Lung (tissue), 12 donors: ENCODE results near the gene DCAF8. TPM values are rescaled to one million over a fixed set of nuclear protein-coding genes. Genes with fewer than 3 reads are reported as not detected.

Experiments
- ATAC-seq: fragments of 200-7000 bp; cut with Tn5 transposase; one replicate; pipeline ENCODE4 v1.9.1; 2020; ENCODE audit warnings: moderate number of reproducible peaks; ENCODE audit not compliant: insufficient read depth, low FRiP score
- DNase-seq, 3 donors: peaks; one replicate each; pipeline ENCODE4 v3.0.0-alpha.2; 2013 to 2017
- H3K27ac ChIP-seq, 2 donors: one replicate each; pipeline ENCODE4 v1.5.1; 2013; ENCODE audit warnings: mild to moderate bottlenecking in 2 of 2, moderate library complexity in 2 of 2, control low read depth in 1 of 2, inconsistent platforms in 1 of 2, low read depth in 1 of 2, low read length in 1 of 2
- H3K27me3 ChIP-seq, 3 donors: one replicate each; pipeline ENCODE4 v1.5.1; 2013; ENCODE audit warnings: low read length in 2 of 3; ENCODE audit not compliant: control insufficient read depth in 3 of 3, insufficient read depth in 3 of 3
- H3K36me3 ChIP-seq, 4 donors: one replicate each; pipeline ENCODE4 v1.5.1; 2013; ENCODE audit warnings: low read length in 4 of 4, mild to moderate bottlenecking in 1 of 4, moderate library complexity in 1 of 4; ENCODE audit not compliant: control insufficient read depth in 4 of 4, insufficient read depth in 4 of 4
- H3K4me1 ChIP-seq, 5 donors: one replicate each; pipeline ENCODE4 v1.5.1; 2013; ENCODE audit warnings: low read length in 5 of 5, mild to moderate bottlenecking in 2 of 5, moderate library complexity in 1 of 5; ENCODE audit not compliant: control insufficient read depth in 5 of 5, insufficient read depth in 5 of 5
- H3K4me3 ChIP-seq: one replicate; pipeline ENCODE4 v1.5.1; 2013; ENCODE audit warnings: mild to moderate bottlenecking, control low read depth, moderate library complexity
- H3K9ac ChIP-seq, 2 donors: one replicate each; pipeline ENCODE4 v1.5.1; 2013; ENCODE audit warnings: low read length in 2 of 2, control low read depth in 1 of 2; ENCODE audit not compliant: insufficient read depth in 1 of 2
- H3K9me3 ChIP-seq, 4 donors: one replicate each; pipeline ENCODE4 v1.5.1; 2013; ENCODE audit warnings: low read length in 3 of 4, mild to moderate bottlenecking in 1 of 4, moderate library complexity in 1 of 4; ENCODE audit not compliant: control insufficient read depth in 4 of 4, insufficient read depth in 3 of 4
- WGBS, 2 donors: extraction: QIAGEN DNeasy Blood & Tissue Kit; methylation state at CpG; one replicate each; pipeline ENCODE4 v1.1.7; 2013; 5-methylcytosine and 5-hydroxymethylcytosine counted together
- polyA plus RNA-seq, 2 donors: library from polyadenylated mRNA; stranded (reverse); fragments of 200-250 nt; gene quantifications; one replicate each; pipeline ENCODE4 v1.2.1, GENCODE V29; 2013
- total RNA-seq, 2 donors: library from RNA; depleted of rRNA in 1 of 2; stranded (reverse); fragments of >200 nt in 1 of 2; gene quantifications; one replicate each; pipeline ENCODE4 v1.2.1, GENCODE V29; 2014 to 2021
- TF ChIP-seq, protein P1 (sequence below): IDR thresholded peaks from 2 replicates; pipeline ENCODE4 v1.5.1; 2012; ENCODE audit warnings: mild to moderate bottlenecking; ENCODE audit errors: control extremely low read depth, extremely low read depth
- donor health status: control.
- donor health status: control.
- donor health status: Bipolar disorder and iron deficiency.
- donor health status: healthy.
- donor health status: DM: yes; HTN: yes; CAD: no.

Gene DCAF8
- total and polyA plus RNA-seq, 4 donors = 64.0 to 207 (median 88.1) TPM

DNA sequence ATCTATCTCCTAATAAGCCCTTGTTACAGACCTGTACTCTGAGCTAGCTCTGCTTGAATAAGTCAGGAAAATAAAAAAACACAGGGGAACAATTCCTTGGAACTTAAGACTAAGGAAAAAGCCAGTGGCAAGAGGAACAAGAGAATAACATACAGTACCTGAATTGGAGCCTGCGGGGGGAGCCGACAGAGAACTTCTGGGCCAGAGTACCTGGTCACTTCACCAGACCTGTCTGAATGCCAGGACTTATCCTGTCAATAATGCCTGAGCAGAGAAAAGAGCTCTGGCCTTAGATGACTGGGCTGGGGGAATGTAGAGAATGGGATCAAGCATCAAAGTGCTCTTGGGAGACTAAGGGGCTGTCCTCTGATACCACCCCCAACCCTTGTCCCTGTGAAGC lies 42.0 kb downstream of the DCAF8 start:
- H3K27ac ChIP-seq = peak overlapping the region in 1 of 2 donors; percentile 46
- TF ChIP-seq, protein P1, sequence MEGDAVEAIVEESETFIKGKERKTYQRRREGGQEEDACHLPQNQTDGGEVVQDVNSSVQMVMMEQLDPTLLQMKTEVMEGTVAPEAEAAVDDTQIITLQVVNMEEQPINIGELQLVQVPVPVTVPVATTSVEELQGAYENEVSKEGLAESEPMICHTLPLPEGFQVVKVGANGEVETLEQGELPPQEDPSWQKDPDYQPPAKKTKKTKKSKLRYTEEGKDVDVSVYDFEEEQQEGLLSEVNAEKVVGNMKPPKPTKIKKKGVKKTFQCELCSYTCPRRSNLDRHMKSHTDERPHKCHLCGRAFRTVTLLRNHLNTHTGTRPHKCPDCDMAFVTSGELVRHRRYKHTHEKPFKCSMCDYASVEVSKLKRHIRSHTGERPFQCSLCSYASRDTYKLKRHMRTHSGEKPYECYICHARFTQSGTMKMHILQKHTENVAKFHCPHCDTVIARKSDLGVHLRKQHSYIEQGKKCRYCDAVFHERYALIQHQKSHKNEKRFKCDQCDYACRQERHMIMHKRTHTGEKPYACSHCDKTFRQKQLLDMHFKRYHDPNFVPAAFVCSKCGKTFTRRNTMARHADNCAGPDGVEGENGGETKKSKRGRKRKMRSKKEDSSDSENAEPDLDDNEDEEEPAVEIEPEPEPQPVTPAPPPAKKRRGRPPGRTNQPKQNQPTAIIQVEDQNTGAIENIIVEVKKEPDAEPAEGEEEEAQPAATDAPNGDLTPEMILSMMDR = no peak
- no peak for DNase-seq
- no peak overlapping the region for H3K4me3 ChIP-seq
- no peaks in the 10 kb centered on the region for H3K27me3 ChIP-seq
- peaks cover 51 to 64% (median 55%) of the 10 kb centered on the region in 4 donors for H3K36me3 ChIP-seq
- H3K9me3 ChIP-seq = no peaks in the 10 kb centered on the region
- 78 to 94% methylated on average over 2 of the region's 2 CpGs for WGBS, 2 donors
- H3K9ac ChIP-seq = no peak overlapping the region
- ATAC-seq = no peak
- H3K4me1 ChIP-seq = peaks cover 0 to 23% (median 6%) of the 10 kb centered on the region in 5 donors

DNA sequence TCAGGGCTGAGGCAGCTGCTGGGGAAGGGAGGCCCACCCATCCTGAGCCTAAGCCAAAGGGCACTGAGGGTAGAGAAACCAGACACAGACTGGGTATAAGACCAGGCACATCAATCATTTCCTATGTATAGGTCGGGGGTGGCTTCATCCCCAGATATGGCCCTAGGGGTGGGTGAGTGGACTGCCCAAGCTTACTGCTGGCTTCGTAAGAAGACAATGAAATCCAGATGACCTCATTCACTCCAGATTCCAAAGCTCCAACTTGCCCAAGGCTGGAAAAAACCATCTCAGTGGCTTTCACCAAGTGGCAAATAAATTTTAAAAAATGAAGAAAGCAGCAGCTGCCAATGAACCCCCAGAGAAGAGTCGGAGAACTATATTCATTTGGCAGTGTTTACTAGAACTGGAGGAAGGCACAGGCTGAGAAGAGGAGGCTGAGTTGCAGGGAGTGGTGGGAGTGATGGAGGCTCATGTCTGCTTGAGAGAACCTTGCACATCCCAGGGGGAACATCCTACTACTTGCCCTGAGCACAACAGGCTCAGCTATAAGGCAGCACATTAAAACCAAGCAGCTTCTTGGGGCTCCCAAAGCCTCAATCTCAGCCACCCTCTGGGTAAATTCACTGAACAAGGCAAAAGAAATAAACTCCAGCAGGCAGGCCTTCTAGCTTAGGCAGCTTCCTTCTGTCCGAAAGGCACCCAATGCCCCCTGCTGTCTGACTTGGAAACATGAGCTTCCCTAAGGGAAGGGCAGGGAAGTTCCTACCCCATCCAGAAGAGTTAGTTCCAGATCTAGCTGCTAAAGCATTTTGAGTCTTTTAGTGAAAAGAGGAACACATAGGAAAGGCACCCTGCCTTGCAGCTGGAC lies 43.1 kb downstream of the DCAF8 start:
- no peak overlapping the region for H3K4me3 ChIP-seq
- no peak overlapping the region for H3K9ac ChIP-seq
- ATAC-seq (no peak), DNase-seq (peak; percentile 62 to 81 (median 78))
- peaks cover 48 to 61% (median 50%) of the 10 kb centered on the region in 4 donors for H3K36me3 ChIP-seq
- peaks cover 0 to 23% (median 6%) of the 10 kb centered on the region in 5 donors for H3K4me1 ChIP-seq
- H3K9me3 ChIP-seq = no peaks in the 10 kb centered on the region
- TF ChIP-seq, protein P1 = peak; percentile 31
- WGBS, 2 donors = 71 to 85% methylated on average over 4 of the region's 4 CpGs
- no peaks in the 10 kb centered on the region for H3K27me3 ChIP-seq
- peak overlapping the region; percentile 46 to 52 for H3K27ac ChIP-seq

DNA sequence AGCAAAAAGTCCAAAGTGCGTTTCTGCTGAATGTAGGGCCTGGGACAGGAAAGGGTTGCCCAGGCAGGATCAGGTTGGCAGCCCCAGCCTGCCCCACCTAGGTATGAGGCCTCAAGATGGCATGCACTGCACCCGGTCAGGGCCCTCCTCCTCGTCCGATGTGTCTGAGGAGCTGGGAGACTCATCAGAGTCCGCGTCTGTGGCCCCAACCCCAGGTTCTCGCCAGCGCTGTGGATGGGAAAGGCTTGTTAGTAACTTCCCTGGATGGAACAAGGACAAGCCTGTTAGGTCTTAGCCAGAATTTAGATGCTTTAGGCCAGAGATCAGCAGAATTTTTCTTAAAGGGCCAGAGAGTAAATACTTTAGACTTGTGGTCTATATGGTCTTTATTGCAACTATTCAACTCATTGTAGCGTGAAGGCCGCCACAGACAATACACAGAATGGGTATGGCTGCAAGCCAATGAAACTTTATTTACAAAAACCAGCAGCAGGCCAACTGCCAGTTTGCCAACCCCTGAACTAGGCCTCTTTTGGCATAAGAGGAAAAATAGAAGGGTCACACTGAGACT lies 44.8 kb downstream of the DCAF8 start:
- DNase-seq = peak; percentile 27 to 70 (median 67)
- WGBS, 2 donors = 70 to 85% methylated on average over 10 of the region's 10 CpGs
- peak overlapping the region in 1 of 2 donors; percentile 24 for H3K9ac ChIP-seq
- peaks cover 39 to 59% (median 56%) of the 10 kb centered on the region in 4 donors for H3K36me3 ChIP-seq
- peaks cover 0 to 23% (median 6%) of the 10 kb centered on the region in 5 donors for H3K4me1 ChIP-seq
- no peak overlapping the region for H3K4me3 ChIP-seq
- TF ChIP-seq, protein P1 = no peak
- peaks cover 0 to 3% (median 0%) of the 10 kb centered on the region in 4 donors for H3K9me3 ChIP-seq
- ATAC-seq = no peak
- H3K27ac ChIP-seq = peak overlapping the region; percentile 42 to 66
- H3K27me3 ChIP-seq = no peaks in the 10 kb centered on the region
